ENCODE data around the gene PDE3A. TPM values are rescaled to one million over a fixed set of nuclear protein-coding genes. Genes with fewer than 3 reads are reported as not detected.
"Not testable (repeated sequence)": the region's sequence is repeated elsewhere in the genome, so short reads cannot be mapped to it uniquely, and the experiment has no call there.

PDE3A gene
- total RNA-seq = 1 to 10 TPM in 5 of 6 experiments, under 1 TPM in 1; 0.79 to 2.4 (median 1.3) TPM
- long read RNA-seq = 0 reads

- Histone ChIP-seq H3K27ac (peak within 1 kb of the TSS; percentile 51 to 61 (median 52)), H3K27me3 (peaks cover 0 to 15% of the 10 kb centered on the region in 2 donors), H3K4me3 (peak within 1 kb of the TSS; percentile 29 to 47 (median 43)), H3K4me1 (peaks cover 0 to 15% (median 0%) of the 10 kb centered on the region in 4 donors), H3K36me3 (no peaks in the 10 kb centered on the region), H3K9me3 (no peaks in the 10 kb centered on the region)
- DNase-seq (peak in 2 of 3 donors; percentile 22 to 44), ATAC-seq (peak; percentile 46 to 54 (median 54))
- intact Hi-C loops (cut with DNase I) = no loop called here
- TF ChIP-seq CTCF (IDR thresholded peaks at IDR 0.05) (no peak), POLR2A (IDR thresholded peaks at IDR 0.05) (no peak)
- WGBS (ENCODE audit: insufficient coverage, low coverage, low lambda C conversion rate, missing lambda C conversion rate) = under 1% methylated on average over 23 of the region's 24 CpGs
Measured at GRCh38 chr12:20368114-20368650, at the start of gene PDE3A. Gene PDE3A, plus strand, starts transcription at chr12:20368537. Its CDS starts 748 bp downstream, at chr12:20369285.

GRCh38 chr12:20319366-20319765, 49.0 kb upstream of the PDE3A start:
- H3K27me3 ChIP-seq = no peaks in the 10 kb centered on the region
- 53% methylated on average over 4 of the region's 4 CpGs for WGBS (ENCODE audit: insufficient coverage, low coverage, low lambda C conversion rate, missing lambda C conversion rate)
- DNase-seq (no peak), ATAC-seq (no peak)
- no peaks in the 10 kb centered on the region for H3K36me3 ChIP-seq
- intact Hi-C loops (cut with DNase I) = no loop called here
- no peak overlapping the region for H3K4me3 ChIP-seq
- no peaks in the 10 kb centered on the region for H3K4me1 ChIP-seq
- TF ChIP-seq POLR2A (IDR thresholded peaks at IDR 0.05) = no peak
- no peak for TF ChIP-seq CTCF (IDR thresholded peaks at IDR 0.05)
- no peak overlapping the region for H3K27ac ChIP-seq
- H3K9me3 ChIP-seq = no peaks in the 10 kb centered on the region

GRCh38 chr12:20320552-20320951, 47.8 kb upstream of the PDE3A start:
- no peak for TF ChIP-seq CTCF (IDR thresholded peaks at IDR 0.05)
- TF ChIP-seq POLR2A (IDR thresholded peaks at IDR 0.05) = no peak
- DNase-seq = no peak
- Histone ChIP-seq H3K4me1 (no peaks in the 10 kb centered on the region), H3K27ac (no peak overlapping the region), H3K27me3 (no peaks in the 10 kb centered on the region), H3K9me3 (no peaks in the 10 kb centered on the region), H3K4me3 (no peak overlapping the region), H3K36me3 (no peaks in the 10 kb centered on the region)
- ATAC-seq = no peak
- 64% methylated on average over 4 of the region's 4 CpGs for WGBS (ENCODE audit: insufficient coverage, low coverage, low lambda C conversion rate, missing lambda C conversion rate)
- intact Hi-C loops (cut with DNase I) = no loop called here

GRCh38 chr12:20330826-20331505, 37.4 kb upstream of the PDE3A start:
- H3K4me3 ChIP-seq; H3K27ac ChIP-seq; ATAC-seq; intact Hi-C loops (cut with DNase I); H3K4me1 ChIP-seq; H3K9me3 ChIP-seq; H3K27me3 ChIP-seq; H3K36me3 ChIP-seq; DNase-seq: not testable (repeated sequence)
- WGBS (ENCODE audit: insufficient coverage, low coverage, low lambda C conversion rate, missing lambda C conversion rate) = 68% methylated on average over 4 of the region's 4 CpGs

GRCh38 chr12:20339060-20339459, 29.3 kb upstream of the PDE3A start:
- no peak for DNase-seq
- ATAC-seq = no peak
- Histone ChIP-seq H3K36me3 (no peaks in the 10 kb centered on the region), H3K9me3 (no peaks in the 10 kb centered on the region), H3K27me3 (no peaks in the 10 kb centered on the region), H3K27ac (no peak overlapping the region), H3K4me3 (no peak overlapping the region), H3K4me1 (no peaks in the 10 kb centered on the region)
- no peak for TF ChIP-seq POLR2A (IDR thresholded peaks at IDR 0.05)
- TF ChIP-seq CTCF (IDR thresholded peaks at IDR 0.05) = no peak
- WGBS (ENCODE audit: insufficient coverage, low coverage, low lambda C conversion rate, missing lambda C conversion rate) = 44% methylated on average over 2 of the region's 2 CpGs
- intact Hi-C loops (cut with DNase I) = no loop called here
